Type B pancreatic cell (in vitro differentiated cells): ENCODE results near the gene BTN3A1. TPM values are rescaled to one million over a fixed set of nuclear protein-coding genes. Genes with fewer than 3 reads are reported as not detected.
"Not testable (repeated sequence)": the region's sequence is repeated elsewhere in the genome, so short reads cannot be mapped to it uniquely, and the experiment has no call there.

Source experiments
- DNase-seq: peaks from one replicate; pipeline ENCODE4 v3.0.0; 2021; ENCODE audit warnings: mixed read lengths; ENCODE audit not compliant: unreplicated experiment; ENCODE audit errors: extremely low spot score
- H3K27ac Mint-ChIP-seq: 2 replicates; pipeline ENCODE4 v1.8.0; 2021; ENCODE audit warnings: mild to moderate bottlenecking, mixed read lengths
- H3K27me3 Mint-ChIP-seq: 2 replicates; pipeline ENCODE4 v1.8.0; 2021; ENCODE audit warnings: mixed read lengths
- H3K36me3 Mint-ChIP-seq: 2 replicates; pipeline ENCODE4 v1.8.0; 2021; ENCODE audit warnings: mixed read lengths
- H3K4me1 Mint-ChIP-seq: one replicate; pipeline ENCODE4 v1.8.0; 2021; ENCODE audit warnings: mixed read lengths; ENCODE audit not compliant: unreplicated experiment
- H3K4me3 Mint-ChIP-seq: 2 replicates; pipeline ENCODE4 v1.8.0; 2021; ENCODE audit warnings: mild to moderate bottlenecking, mixed read lengths
- H3K9me3 Mint-ChIP-seq: 2 replicates; pipeline ENCODE4 v1.8.0; 2021; ENCODE audit warnings: mixed read lengths
- long read RNA-seq: library from polyadenylated mRNA; unstranded; transcript quantifications from one replicate; pipeline ENCODE4 v2.0.0, GENCODE V29; 2020
- total RNA-seq: library from RNA; stranded (reverse); gene quantifications from 2 replicates; pipeline ENCODE4 v1.2.1, GENCODE V29; 2021; ENCODE audit warnings: low replicate concordance
- TF ChIP-seq, protein P1 (sequence below): fragments of 200-600 bp; sonication (generic); conservative IDR thresholded peaks from 2 replicates; pipeline ENCODE4 v1.5.0; 2021; ENCODE audit warnings: antibody characterized with exemption, mild to moderate bottlenecking

The BTN3A1 gene
- total RNA-seq = 19.6 and 19.9 TPM in 2 replicates
- long read RNA-seq, partial matches to known transcripts = 12 of 28 reads
- long read RNA-seq, other reads (novel, unspliced or antisense) = 16 of 28 reads

- DNase-seq = no peak
Observed at GRCh38 chr6:26401987-26402658, at the start of gene BTN3A1. BTN3A1 (plus strand) TSS chr6:26402275; CDS start chr6:26405564, 3,289 bp downstream.

GRCh38 chr6:26352315-26352714, 49.8 kb upstream of the BTN3A1 start:
- TF ChIP-seq, protein P1, sequence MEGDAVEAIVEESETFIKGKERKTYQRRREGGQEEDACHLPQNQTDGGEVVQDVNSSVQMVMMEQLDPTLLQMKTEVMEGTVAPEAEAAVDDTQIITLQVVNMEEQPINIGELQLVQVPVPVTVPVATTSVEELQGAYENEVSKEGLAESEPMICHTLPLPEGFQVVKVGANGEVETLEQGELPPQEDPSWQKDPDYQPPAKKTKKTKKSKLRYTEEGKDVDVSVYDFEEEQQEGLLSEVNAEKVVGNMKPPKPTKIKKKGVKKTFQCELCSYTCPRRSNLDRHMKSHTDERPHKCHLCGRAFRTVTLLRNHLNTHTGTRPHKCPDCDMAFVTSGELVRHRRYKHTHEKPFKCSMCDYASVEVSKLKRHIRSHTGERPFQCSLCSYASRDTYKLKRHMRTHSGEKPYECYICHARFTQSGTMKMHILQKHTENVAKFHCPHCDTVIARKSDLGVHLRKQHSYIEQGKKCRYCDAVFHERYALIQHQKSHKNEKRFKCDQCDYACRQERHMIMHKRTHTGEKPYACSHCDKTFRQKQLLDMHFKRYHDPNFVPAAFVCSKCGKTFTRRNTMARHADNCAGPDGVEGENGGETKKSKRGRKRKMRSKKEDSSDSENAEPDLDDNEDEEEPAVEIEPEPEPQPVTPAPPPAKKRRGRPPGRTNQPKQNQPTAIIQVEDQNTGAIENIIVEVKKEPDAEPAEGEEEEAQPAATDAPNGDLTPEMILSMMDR = no peak
- H3K36me3 Mint-ChIP-seq = no peaks in the 10 kb centered on the region
- no peak overlapping the region for H3K27ac Mint-ChIP-seq
- H3K4me1 Mint-ChIP-seq = no peaks in the 10 kb centered on the region
- H3K4me3 Mint-ChIP-seq = no peak overlapping the region
- H3K9me3 Mint-ChIP-seq = no peaks in the 10 kb centered on the region
- no peaks in the 10 kb centered on the region for H3K27me3 Mint-ChIP-seq
- no peak for DNase-seq

More at GRCh38 chr6:26401987-26402658, at the start of gene BTN3A1:
- Mint-ChIP-seq H3K4me1 (peaks cover 14% of the 10 kb centered on the region), H3K36me3 (peaks cover 8% of the 10 kb centered on the region), H3K4me3 (peak within 1 kb of the TSS; percentile 97), H3K27ac (peak within 1 kb of the TSS; percentile 98), H3K9me3 (no peaks in the 10 kb centered on the region), H3K27me3 (peaks cover 8% of the 10 kb centered on the region)
- TF ChIP-seq, protein P1 = no peak

GRCh38 chr6:26354162-26354561, 47.9 kb upstream of the BTN3A1 start:
- Mint-ChIP-seq H3K9me3 (no peaks in the 10 kb centered on the region), H3K27me3 (no peaks in the 10 kb centered on the region), H3K36me3 (no peaks in the 10 kb centered on the region), H3K4me3 (no peak overlapping the region), H3K27ac (no peak overlapping the region), H3K4me1 (no peaks in the 10 kb centered on the region)
- TF ChIP-seq, protein P1 = no peak
- DNase-seq = no peak

DNA sequence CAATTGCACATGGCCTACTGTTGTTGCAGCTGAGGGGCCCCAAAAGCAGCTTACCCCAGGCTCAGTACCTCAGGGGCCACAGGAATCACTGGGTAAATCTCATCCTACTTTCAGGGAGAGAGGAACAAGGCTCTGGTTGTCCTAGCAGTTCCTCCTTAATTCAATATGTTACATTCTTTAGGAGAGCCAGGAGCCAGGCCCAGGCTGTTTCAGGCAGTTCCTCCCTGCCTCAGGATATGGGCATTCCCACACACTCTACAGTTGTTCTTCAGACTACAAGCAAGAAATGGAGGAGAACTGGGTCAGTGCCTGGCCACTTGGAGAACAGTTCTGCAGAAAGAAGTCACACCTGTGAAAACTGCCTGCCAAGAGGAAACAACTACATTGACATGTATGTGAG, 46.7 kb upstream of the BTN3A1 start:
- DNase-seq = no peak
- no peak overlapping the region for H3K27ac Mint-ChIP-seq
- H3K4me3 Mint-ChIP-seq = no peak overlapping the region
- no peaks in the 10 kb centered on the region for H3K4me1 Mint-ChIP-seq
- no peaks in the 10 kb centered on the region for H3K36me3 Mint-ChIP-seq
- no peaks in the 10 kb centered on the region for H3K9me3 Mint-ChIP-seq
- H3K27me3 Mint-ChIP-seq = no peaks in the 10 kb centered on the region
- TF ChIP-seq, protein P1 = no peak

- H3K4me1 Mint-ChIP-seq, H3K9me3 Mint-ChIP-seq: not testable (repeated sequence)
Observed at GRCh38 chr6:26357543-26357942, 44.5 kb upstream of the BTN3A1 start.

GRCh38 chr6:26358511-26358981, 43.5 kb upstream of the BTN3A1 start:
- Mint-ChIP-seq H3K4me3 (no peak overlapping the region), H3K36me3 (no peaks in the 10 kb centered on the region), H3K4me1 (no peaks in the 10 kb centered on the region), H3K27me3 (no peaks in the 10 kb centered on the region), H3K27ac (no peak overlapping the region), H3K9me3 (no peaks in the 10 kb centered on the region)
- DNase-seq = no peak
- TF ChIP-seq, protein P1 = no peak

More at GRCh38 chr6:26357543-26357942, 44.5 kb upstream of the BTN3A1 start:
- not testable (repeated sequence) for DNase-seq, H3K36me3 Mint-ChIP-seq, H3K27ac Mint-ChIP-seq, H3K4me3 Mint-ChIP-seq, H3K27me3 Mint-ChIP-seq
